8988T (cell line): ENCODE data around the gene NANOS2.

Source experiments
- DNase-seq: peaks from one replicate; pipeline ENCODE4 v3.0.0; 2011

The NANOS2 gene

DNA sequence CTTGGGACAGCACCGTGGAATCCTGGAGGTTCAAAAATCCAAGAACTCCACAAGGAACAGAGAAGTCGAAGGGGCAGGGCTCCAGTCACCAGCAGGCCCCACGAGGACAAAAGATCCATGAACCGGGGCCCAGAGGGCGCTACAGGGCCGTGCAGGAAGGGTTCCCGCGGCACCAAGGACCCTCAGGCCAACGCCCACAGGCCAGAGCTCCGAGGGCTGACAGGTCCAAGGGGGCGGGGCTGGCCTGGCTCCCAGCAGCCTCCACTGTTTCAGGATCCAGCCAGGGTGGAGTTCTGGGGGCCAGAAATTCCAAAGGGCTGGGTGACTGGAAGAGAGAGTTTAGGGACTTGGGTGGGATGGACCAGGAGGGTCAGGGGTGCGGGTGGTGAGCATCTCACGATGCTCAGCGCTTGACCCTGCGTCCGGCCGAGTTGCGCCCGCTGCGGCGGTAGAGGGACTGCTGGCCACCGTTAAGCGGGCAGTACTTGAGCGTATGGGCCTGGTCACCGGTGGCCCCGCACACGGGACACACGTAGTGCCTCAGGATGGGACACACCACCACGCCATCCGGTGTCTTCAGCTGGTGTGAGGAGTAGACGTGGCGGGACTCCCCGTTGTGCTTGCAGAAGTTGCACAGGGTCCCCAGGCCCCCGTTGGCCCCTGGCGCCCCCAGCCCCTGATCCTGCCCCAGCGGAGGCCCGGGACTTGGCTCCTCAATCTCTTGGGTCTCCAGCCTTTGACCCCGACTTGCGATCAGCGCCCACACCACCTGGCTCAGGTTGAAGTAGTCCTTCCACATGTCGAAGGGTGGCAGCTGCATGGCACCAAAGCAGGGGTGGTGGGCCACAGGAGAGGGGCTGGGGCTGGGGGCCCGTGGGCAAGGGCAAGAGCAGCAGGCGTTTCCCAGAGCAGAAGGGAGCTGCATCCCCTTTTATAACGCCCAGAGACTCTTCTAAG lies at the start of gene NANOS2:
NANOS2 (minus strand) TSS at position 905 of the 957 bp plus-strand sequence; CDS start at position 820, 85 bp downstream.
- DNase-seq, result peak; percentile 39

DNA sequence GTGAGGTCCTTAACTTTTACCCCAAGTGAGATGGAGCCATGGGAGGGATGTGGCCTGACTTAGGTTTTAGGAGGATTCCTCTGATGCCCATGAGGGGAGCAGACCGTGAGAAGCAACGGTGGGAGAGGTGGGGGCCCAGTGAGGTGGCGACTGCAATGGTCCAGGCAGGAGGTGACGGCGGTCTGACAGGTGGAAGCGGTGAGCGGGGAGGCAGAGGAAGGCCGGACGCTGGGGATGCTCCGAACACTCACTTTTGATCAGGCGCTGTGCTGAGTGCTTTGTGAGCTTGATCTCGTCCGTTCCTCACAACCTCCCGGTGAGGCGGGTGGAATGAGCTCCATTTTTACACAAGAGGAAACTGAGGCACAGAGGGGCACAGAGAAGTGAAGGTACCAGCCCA lies 47.4 kb upstream of the NANOS2 start:
- DNase-seq, result no peak

DNA sequence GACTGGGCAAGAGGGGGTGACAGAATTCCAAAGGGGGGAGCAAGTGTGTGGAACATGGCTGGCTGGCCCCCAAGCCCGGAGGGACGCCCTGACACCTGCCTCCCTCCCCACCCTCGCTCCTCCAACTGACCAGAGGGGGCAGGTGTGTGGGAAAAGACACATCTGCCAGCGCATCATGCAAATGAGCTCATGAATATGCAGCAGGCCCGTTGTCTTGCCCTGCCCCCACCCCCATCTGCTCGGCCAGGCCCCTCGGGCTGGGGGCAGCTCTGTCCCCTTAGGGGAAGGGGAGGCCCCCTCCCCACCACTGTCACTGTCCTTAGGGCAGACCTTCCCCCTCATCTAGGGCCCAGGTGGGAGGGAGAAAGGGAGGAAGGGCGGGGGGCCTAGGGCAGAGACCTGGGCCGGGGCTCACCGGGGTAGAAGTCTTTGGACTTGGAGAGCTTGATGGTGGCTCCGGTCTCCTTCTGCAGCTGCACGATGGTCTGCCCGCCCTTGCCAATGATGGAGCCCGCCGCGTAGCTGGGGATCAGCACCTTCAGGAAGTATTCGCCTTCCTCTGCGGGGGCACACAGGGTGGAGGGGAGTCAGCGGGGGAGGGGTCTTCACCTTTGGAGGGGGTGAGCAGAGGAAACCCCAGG lies 46.1 kb upstream of the NANOS2 start:
- no peak for DNase-seq

DNA sequence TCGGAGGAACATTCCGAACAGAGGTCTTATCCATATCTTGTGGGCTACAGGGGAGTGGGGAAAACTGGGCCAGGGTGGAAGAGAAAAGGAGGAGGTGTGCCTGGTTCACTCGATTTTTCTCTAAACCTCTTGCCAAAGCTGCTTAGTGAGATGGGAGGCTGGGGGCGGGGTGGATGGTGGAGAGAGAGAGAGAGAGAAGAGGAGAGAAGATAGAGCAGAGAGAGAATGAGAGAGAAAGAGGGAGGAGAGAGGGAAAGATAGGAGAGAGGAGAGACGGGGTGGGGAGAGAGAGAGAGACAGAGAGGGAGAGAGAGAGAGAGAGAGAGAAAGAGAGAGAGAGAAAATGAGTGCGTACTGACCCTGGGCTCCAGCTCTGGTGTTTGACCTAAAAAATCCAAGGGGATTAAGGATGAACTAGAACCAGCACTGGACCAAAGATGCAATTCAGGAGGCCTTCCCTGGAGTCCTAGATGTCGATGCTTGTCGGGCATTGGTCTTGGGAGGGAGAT lies 45.0 kb upstream of the NANOS2 start:
- no peak for DNase-seq

DNA sequence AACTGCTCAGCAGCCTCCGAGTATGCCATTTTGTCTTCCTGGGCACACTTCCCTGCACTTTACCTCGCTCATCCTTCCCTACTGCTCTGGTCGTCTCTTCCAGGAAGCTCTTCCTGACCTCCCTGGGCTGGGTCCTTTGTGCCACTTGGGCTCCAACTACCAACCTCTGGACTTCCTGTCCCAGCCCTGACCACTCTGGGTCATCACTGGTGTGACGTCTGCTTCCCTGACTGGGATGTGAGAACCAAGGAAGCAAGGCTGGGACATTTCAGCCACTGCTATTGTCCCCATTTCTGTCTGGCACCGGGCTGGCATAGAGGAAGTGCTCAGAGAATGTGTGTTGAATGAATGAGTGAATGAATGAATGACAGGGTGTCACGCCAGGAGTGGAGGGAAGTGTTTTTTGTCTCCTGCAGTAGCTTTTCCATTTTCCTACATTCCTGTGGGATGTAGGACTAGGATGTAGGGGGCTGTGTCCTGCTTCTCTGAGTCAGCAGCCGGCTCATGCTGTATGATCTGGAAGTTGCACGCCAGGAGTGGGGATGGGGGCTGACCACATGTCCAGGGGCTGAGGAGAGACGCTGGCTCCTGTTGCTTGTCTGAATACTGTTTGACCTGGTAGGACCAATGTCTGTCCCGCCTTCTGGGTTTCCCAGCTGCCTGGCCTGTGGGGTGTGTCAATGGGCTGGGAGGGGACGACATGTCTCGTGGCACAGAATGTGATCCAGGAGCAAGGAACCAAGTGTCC lies 44.4 kb upstream of the NANOS2 start:
- no peak for DNase-seq

DNA sequence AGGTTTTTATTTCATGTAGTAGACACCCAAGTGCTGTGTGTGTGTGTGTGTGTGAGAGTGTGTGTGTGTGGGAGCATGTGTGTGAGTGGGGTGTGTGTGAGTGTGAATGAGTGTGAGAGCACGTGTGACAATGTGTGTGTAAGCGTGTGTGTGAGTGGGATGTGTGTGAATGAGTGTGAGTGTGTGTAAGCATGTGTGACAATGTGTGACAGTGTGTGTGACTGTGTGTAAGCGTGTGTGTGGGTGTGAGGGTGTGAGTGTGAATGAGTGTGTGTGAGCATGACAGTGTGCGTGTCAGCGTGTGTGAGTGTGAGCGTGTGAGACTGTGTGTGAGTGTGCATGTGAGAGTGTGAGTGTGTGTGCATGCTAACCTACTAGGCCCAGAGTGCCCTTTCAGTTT lies 43.7 kb upstream of the NANOS2 start:
- DNase-seq, result no peak

DNA sequence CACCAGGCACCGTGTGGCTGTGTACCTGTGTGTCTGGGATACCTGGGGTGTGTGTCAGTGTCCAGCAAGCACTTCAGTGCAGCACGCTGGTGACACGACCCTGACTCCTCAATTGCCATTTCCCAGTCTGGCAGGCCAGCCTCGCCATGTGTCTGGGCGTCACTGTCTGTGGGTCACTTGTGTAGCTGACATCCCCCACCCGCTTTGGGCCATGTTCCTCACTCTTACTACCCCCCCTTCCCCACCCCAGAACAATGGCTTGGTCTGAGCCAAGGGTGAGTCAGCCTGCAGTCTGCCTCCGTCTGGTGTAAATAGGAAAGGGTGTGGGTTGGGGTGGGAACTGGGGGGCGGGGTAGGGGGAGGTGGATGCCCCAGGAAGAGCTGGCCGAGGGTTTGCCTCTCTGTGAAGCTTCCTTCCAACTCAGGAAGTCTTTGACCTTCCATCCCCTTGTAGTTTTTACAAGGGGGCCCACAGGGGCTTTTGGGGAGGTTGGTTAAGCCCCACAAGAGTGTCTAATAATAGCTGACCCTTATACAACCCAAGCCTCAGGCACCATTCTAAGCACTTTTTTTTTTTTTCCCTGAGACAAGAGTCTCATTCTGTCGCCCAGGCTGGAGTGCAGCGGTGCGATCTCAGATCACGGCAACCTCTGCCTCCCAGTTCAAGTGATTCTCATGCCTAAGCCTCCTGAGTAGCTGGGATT lies 41.5 kb upstream of the NANOS2 start:
- DNase-seq, result no peak

DNA sequence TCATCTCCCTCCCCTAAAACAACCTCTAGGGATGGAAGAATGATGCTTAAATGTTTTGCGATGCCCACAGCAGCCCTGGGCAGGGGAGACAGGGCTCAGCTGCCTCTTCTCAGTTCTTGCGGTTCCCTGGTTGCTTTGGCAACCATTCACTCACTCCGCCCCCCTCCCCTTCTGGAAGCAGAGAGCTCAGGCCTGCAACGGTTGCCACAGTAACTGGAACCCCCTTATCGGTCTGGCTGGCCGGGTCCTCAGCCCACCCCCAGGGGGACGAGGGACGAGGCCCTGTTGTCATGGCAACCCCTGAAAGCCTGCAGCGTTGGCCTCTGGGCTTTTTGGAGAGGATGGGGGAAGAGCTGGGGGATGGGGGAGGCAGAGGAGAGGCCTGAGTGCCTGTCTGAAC lies 39.6 kb upstream of the NANOS2 start:
- DNase-seq, result no peak

DNA sequence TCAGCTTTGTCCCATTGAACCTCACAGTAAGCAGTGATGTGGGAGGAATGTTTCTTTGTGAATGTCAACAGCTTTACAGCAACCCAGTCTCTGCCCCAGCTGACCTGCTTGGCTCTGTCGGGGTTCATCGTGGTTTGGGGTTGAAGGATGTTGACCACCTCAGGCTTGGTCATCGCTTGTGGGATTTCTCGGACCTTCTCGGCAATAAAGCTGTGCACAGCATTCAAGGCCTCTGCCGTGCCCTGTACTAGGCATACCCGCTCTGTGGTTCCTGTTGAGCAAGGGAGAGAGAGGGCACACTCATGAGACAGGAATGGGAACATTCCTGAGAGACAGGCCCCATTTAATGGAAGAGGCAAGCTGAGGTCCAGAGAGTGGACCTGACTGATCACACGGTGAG lies 39.1 kb upstream of the NANOS2 start:
- no peak for DNase-seq

DNA sequence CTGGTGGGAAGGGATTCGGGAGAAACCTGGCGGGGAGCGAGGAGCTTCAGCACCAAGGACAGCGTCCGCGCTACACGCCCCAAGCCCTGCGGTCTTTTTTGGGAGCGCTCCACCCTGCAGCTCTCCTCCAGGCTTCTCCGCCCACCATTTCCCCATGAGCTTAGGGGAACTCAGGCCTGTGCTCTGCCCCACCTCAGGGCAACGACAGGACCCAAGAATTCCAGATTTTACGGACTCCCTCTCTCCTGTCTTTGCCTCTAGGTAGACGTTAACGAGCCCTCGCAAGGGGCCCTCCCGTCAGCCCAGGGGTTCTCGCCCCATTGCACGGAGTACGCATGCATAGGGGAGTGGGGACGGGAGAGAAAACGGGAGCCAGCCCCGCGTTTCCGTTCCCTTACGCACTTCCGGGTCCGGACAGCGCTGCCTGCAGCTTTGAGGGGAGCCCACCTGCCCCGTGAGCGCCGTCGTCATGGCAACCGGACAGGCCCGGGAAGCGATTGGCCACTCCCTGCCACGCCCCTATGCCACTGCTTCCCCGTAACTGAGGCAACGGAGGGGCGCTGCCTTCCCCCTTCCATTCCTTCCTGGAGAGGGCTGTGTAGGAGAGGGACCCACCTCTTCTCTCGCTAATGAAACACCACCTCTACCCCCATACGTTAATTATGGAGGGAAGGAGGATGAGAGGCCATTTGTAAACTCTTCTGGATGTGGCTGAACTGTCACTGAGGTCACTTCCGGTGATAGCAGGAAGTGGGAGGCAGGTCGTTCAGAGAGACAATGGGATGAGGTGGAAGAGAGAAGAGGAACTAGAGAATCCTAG lies 38.3 kb upstream of the NANOS2 start:
- no peak for DNase-seq

DNA sequence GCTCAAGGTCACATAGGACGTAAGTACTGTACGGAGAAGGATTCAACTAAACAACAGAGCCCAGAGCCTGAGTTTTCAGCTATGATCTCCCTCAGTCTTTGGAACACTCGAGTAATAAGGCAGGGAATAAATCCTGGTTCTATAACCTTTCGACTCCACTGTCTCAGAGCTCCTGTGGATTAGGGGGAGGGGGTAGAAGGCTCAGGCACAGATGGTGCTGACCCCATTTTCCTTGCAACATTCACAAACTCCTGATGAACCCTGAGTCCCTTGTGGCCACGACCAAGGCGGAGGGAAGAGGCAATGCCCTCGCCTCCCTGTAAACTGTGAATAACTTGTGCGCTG lies 37.7 kb upstream of the NANOS2 start:
- DNase-seq, result no peak

DNA sequence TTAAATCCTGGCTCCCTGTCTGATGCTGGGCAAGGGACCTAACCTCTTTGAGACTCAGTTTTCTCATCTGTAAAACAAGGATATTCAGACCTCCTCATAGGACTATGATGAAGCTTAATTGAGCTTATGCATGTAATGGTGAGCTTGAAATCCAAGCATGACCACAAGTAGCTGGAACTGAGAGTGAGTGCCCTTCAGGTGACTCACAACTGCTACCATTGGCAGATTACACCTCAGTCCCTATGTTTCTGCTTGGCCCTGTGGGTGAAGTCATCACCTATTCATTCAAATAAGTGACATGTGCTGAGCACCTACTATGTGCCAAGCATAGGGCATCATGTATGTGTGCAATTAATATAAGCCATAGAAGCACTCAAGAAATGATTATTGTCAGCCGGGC lies 33.3 kb upstream of the NANOS2 start:
- no peak for DNase-seq

DNA sequence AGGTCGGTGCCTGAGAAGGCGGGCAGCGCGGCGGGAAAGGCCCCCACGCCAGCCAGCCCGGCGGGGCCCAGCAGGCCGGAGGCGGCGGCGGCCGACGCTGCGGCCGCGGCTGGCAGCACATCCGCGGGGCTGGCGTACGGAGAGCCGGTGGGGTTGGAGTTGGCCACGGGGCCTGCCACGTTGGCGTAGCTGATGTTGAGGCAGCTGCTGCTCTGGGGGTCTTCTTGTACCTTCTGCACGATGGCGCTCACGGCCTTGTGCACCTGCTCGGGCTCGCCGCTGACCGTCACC lies 25.9 kb upstream of the NANOS2 start:
- no peak for DNase-seq

DNA sequence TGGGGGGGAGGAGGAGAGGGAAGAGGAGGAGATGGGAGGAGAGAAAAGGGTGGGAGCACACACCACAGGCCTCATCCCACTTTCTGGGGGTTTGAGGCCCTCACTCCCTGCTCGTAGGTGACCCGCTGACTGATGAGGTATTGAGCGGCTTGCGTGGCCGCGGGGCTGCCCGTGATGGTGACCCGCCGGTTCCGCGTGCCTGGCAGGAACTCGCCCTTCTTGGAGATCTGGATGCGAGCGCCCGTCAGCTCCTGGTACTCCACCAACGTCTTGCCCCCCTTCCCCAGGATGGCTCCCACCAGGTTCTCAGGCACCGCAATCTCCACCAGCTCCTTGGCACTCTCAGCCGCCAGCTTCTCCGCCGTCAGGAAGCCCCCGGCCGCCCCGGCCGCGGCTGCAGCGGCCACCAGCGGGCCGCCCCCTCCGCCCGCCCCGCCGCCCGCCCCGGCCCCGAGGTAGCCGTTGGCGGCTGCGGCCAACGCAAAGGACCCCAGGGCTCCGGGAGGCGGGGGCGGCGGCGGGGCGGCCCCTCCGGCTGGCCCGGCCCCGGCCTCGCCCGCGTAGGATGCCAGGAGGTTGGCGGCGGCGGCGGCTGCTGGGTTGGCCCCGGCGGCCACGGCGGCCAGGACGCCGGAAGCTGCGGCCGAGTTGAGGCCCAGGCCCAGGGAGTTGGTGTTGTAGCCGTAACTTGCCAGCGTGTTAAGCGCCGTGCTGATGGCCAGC lies 25.4 kb upstream of the NANOS2 start:
- no peak for DNase-seq

DNA sequence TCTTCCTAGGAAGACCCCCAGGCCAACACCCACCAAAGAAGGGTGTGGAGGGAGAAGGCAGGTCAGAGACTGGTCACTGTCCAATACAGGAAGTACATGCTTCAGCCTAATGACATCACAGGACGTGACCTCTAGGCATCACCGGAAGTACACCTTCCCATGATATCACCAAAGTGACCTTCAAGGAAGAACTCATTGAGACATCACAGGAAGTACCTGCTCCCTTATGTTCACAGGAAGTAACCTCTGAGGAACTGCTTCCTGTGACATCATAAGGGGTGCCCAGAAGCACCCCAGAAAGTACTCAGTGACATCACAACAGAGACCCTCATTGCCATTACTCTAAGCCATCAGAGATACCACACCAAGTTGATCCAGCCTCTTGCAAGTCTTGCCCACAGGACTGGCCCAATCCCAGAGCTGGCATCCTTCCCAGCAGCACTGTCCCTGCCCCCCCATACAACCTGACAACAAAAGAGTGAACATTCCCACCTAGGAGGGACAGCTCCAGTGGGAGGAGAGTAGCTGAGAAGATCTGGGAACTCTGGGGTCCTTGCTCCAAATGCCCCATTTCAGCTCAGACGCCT lies 24.2 kb upstream of the NANOS2 start:
- DNase-seq, result no peak

DNA sequence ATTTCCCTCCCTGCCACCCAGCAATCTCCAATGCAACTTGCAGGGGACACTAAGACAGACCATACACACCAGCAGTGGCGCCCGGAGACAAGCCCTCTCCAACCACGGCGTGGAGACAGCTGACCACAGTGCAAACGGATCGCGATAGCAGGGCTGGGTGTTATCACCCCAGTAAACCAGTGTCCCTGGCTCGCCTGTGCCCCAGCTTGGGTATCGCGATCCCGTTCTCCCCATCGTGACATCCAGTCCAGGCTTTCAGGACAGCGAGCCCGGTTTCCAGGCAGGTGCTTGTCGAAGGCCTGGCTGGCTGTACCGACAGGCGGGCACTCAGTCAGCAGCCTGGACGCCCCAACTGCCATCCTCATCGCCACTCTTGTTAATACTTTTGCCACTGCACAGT lies 20.7 kb upstream of the NANOS2 start:
- no peak for DNase-seq

DNA sequence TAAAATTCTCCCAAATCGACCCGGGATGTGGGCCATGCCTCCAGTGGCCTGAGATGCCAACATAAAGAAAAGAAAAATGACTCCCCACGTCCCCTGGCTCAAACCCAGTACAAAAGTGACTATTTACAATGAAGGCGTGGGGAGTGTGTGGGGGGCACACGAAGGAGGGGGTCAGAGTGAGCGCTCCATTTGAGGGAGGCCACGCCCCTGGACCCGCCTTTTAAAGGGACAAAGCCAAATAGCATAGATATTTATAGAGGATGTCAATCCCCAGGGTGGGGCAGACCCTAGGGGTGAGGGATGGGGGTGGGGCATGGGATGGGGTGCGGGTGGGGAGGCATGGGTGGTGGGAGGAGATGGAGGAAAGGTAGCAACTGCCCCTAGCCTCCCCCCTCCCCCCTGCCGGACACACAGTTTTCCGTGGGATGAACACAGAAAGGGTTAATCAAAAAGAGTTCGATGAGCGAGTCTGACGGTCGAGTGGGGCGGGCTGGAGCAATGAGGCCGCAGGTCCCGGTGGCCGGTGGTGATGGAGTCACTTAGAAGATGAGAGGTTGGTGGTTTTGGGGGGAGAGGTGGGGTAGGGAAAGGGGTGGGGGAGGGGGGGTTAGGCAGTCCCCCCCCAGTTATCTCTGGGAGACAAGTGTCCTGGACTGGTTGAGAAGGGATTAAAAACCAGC lies 20.1 kb upstream of the NANOS2 start:
- DNase-seq, result no peak

DNA sequence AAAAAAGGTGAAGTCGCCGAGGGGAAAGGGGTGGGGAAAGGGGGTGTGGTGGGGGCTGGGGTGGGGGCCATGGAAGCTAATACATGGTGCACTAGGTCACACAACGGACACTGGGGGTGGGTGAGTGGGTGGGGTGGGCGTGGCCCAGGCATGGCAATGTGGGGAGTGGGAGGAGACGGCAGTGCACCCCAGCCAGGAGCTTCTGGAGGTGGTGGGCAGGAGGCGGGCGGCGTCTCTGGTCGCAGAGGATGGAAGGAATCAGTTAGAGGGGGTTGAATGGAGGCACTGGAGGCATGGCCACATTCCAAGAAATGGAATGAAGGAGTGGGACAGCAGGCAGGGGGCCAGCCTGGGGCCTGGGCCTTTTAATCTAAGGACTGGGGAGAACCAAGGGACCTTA lies 19.2 kb upstream of the NANOS2 start:
- no peak for DNase-seq

DNA sequence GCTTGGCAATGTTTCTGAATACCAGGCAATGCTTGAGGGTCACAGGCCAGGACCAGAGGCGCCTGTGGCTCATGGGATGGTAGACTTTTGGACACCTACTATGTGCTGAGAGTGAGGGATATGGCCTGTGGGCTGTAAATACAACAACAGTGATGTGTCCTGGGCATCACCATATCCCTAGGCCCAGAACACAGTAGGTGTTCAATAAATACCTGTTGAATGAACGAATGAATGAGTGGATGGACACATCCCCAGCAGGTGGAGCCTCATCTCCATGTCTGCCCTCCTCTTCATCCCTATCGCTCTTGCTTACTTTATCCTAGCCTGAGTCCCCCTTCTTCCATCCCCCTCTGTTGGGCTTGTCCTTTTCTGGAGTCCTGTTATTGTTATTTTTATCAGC lies 16.5 kb upstream of the NANOS2 start:
- DNase-seq, result no peak

DNA sequence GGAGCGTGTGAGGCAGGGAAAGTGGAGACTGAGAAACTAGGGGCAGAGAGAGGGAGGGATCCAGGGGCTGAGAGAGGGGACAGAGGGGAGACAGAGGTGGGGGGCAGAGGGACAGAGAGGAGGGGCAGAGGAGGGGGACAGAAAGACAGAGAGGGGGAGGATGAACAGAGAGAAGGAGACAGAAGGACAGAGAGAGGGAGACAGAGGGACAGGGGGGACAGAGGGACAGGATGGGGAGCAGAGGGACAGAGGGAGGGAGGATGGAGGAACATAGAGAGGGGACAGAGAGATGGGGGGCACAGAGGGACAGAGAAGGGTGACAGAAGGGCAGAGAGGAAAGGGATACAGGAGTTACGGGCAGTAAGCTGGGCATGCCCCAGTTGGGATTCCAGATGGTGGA lies 14.7 kb upstream of the NANOS2 start:
- DNase-seq, result no peak
